SK-N-SH (cell line): ENCODE measurements around the gene RNF151.

ENCODE experiments used
- CHD2 ChIP-seq: fragments of 150-350 bp; IDR thresholded peaks from 2 replicates; pipeline ENCODE4 v1.6.1; 2018; ENCODE audit warnings: low read length; ENCODE audit not compliant: partially characterized antibody
- GATA2 ChIP-seq: sonication (generic); formaldehyde crosslinking; IDR thresholded peaks from 2 replicates; pipeline ENCODE4 v1.5.0; 2020; ENCODE audit warnings: mild to moderate bottlenecking, missing genetic modification reagents
- JUND ChIP-seq: IDR thresholded peaks from 2 replicates; pipeline ENCODE4 v1.4.0; 2012
- MXI1 ChIP-seq: IDR thresholded peaks from 2 replicates; pipeline ENCODE4 v1.6.1; 2012; ENCODE audit warnings: mild to moderate bottlenecking, low read depth, low read length, improper control_type of control experiment
- NFIC ChIP-seq: IDR thresholded peaks from 2 replicates; pipeline ENCODE4 v1.4.0; 2012; ENCODE audit warnings: borderline replicate concordance
- POLR2AphosphoS5 ChIP-seq: IDR thresholded peaks from 2 replicates; pipeline ENCODE4 v1.6.1; 2012; ENCODE audit warnings: low read depth, low read length
- SMC3 ChIP-seq: IDR thresholded peaks from 2 replicates; pipeline ENCODE4 v1.6.1; 2012; ENCODE audit warnings: low read depth, low read length, improper control_type of control experiment
- TF ChIP-seq, protein P1 (sequence below): fragments of 200-600 bp; sonication (generic); IDR thresholded peaks from 2 replicates; pipeline ENCODE4 v1.6.1; 2017; ENCODE audit warnings: antibody characterized with exemption, mild to moderate bottlenecking, moderate library complexity
- TF ChIP-seq, protein P2 (sequence below): IDR thresholded peaks from 2 replicates; pipeline ENCODE4 v1.6.1; 2012; ENCODE audit warnings: mild to moderate bottlenecking, low read depth, low read length, moderate library complexity
- TF ChIP-seq, protein P3 (sequence below): IDR thresholded peaks from 2 replicates; pipeline ENCODE4 v1.4.0; 2012; ENCODE audit warnings: low read depth, borderline replicate concordance
- TF ChIP-seq, protein P4 (sequence below): IDR thresholded peaks from 2 replicates; pipeline ENCODE4; 2012

DNA sequence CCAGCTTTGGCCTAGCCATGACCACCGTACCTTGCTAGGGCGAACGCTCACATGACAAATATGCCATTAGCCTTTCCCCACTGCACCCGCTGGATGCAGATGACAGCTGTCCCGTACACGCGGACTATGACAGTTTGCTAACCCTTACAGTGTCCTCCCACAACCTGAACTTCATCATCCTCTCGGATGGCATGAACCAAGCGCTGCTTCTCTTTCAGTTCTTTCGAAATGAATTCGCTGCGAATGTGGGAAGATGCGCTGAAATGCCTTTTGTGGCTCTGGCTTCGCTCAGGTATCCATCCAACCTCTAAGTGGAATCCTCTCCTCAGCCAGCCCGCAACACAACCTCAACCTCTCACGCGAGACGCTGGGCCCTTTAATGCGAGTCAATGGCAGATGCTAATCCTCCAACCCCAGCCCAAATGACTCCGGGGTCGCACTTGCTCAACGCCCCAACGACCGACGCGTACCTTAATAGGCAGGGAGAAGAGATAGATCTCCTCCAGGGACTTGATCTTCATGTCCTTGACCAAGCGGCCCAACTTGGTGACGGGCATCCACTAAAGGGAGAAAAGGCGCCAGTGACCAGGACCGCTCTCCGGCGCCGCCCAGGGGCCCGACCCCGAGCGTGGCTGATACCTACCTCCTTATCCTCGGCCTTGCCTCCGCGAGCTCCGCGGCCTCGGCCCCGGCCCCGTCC is 2.7 kb upstream of the RNF151 start:
- no peak for TF ChIP-seq SMC3
- TF ChIP-seq, protein P1, sequence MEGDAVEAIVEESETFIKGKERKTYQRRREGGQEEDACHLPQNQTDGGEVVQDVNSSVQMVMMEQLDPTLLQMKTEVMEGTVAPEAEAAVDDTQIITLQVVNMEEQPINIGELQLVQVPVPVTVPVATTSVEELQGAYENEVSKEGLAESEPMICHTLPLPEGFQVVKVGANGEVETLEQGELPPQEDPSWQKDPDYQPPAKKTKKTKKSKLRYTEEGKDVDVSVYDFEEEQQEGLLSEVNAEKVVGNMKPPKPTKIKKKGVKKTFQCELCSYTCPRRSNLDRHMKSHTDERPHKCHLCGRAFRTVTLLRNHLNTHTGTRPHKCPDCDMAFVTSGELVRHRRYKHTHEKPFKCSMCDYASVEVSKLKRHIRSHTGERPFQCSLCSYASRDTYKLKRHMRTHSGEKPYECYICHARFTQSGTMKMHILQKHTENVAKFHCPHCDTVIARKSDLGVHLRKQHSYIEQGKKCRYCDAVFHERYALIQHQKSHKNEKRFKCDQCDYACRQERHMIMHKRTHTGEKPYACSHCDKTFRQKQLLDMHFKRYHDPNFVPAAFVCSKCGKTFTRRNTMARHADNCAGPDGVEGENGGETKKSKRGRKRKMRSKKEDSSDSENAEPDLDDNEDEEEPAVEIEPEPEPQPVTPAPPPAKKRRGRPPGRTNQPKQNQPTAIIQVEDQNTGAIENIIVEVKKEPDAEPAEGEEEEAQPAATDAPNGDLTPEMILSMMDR = peak; percentile 45
- TF ChIP-seq, protein P2, sequence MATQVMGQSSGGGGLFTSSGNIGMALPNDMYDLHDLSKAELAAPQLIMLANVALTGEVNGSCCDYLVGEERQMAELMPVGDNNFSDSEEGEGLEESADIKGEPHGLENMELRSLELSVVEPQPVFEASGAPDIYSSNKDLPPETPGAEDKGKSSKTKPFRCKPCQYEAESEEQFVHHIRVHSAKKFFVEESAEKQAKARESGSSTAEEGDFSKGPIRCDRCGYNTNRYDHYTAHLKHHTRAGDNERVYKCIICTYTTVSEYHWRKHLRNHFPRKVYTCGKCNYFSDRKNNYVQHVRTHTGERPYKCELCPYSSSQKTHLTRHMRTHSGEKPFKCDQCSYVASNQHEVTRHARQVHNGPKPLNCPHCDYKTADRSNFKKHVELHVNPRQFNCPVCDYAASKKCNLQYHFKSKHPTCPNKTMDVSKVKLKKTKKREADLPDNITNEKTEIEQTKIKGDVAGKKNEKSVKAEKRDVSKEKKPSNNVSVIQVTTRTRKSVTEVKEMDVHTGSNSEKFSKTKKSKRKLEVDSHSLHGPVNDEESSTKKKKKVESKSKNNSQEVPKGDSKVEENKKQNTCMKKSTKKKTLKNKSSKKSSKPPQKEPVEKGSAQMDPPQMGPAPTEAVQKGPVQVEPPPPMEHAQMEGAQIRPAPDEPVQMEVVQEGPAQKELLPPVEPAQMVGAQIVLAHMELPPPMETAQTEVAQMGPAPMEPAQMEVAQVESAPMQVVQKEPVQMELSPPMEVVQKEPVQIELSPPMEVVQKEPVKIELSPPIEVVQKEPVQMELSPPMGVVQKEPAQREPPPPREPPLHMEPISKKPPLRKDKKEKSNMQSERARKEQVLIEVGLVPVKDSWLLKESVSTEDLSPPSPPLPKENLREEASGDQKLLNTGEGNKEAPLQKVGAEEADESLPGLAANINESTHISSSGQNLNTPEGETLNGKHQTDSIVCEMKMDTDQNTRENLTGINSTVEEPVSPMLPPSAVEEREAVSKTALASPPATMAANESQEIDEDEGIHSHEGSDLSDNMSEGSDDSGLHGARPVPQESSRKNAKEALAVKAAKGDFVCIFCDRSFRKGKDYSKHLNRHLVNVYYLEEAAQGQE = no peak
- TF ChIP-seq, protein P3, sequence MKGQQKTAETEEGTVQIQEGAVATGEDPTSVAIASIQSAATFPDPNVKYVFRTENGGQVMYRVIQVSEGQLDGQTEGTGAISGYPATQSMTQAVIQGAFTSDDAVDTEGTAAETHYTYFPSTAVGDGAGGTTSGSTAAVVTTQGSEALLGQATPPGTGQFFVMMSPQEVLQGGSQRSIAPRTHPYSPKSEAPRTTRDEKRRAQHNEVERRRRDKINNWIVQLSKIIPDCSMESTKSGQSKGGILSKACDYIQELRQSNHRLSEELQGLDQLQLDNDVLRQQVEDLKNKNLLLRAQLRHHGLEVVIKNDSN = no peak
- TF ChIP-seq JUND = no peak
- TF ChIP-seq POLR2AphosphoS5 = peak; percentile 56
- TF ChIP-seq NFIC = no peak
- TF ChIP-seq MXI1 = peak; percentile 81
- TF ChIP-seq, protein P4, sequence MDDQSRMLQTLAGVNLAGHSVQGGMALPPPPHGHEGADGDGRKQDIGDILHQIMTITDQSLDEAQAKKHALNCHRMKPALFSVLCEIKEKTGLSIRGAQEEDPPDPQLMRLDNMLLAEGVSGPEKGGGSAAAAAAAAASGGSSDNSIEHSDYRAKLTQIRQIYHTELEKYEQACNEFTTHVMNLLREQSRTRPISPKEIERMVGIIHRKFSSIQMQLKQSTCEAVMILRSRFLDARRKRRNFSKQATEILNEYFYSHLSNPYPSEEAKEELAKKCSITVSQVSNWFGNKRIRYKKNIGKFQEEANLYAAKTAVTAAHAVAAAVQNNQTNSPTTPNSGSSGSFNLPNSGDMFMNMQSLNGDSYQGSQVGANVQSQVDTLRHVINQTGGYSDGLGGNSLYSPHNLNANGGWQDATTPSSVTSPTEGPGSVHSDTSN = no peak
- TF ChIP-seq GATA2 (CRISPR knock-in tag) = no peak
- peak; percentile 21 for TF ChIP-seq CHD2
